HG02938 (cell line): ENCODE data around the gene ENHO.
"Not testable (repeated sequence)": the region's sequence is repeated elsewhere in the genome, so short reads cannot be mapped to it uniquely, and the experiment has no call there.

Experiments
- ATAC-seq: cut with Tn5 transposase; IDR thresholded peaks from one replicate; pipeline ENCODE4 v1.9.1; 2021; ENCODE audit warnings: mild to moderate bottlenecking, moderate library complexity; ENCODE audit not compliant: unreplicated experiment

Gene ENHO

GRCh38 chr9:34532041-34532440 is 9.3 kb upstream of the ENHO start:
- not testable (repeated sequence) for ATAC-seq

GRCh38 chr9:34526026-34526425 is 3.2 kb upstream of the ENHO start:
- ATAC-seq = no peak

- no peak for ATAC-seq
Observed at GRCh38 chr9:34524349-34524748, 1.6 kb upstream of the ENHO start.

GRCh38 chr9:34522091-34522887 is 501 bp downstream of the ENHO start:
- peak; percentile 6 for ATAC-seq

- no peak for ATAC-seq
Observed at GRCh38 chr9:34521406-34522045, 1.3 kb downstream of the ENHO start.

- no peak for ATAC-seq
Observed at GRCh38 chr9:34520505-34521385, 2.0 kb downstream of the ENHO start.

GRCh38 chr9:34520096-34520495 is 2.7 kb downstream of the ENHO start:
- no peak for ATAC-seq

GRCh38 chr9:34519321-34520020 is 3.3 kb downstream of the ENHO start:
- ATAC-seq = no peak

- no peak for ATAC-seq
Observed at GRCh38 chr9:34518896-34519295, 3.9 kb downstream of the ENHO start.

- no peak for ATAC-seq
Observed at GRCh38 chr9:34518110-34518616, 4.6 kb downstream of the ENHO start.

GRCh38 chr9:34517185-34517584 is 5.6 kb downstream of the ENHO start:
- no peak for ATAC-seq

- no peak for ATAC-seq
Observed at GRCh38 chr9:34515959-34516358, 6.8 kb downstream of the ENHO start.

- no peak for ATAC-seq
Observed at GRCh38 chr9:34514816-34515215, 8.0 kb downstream of the ENHO start.

GRCh38 chr9:34514401-34514800 is 8.4 kb downstream of the ENHO start:
- ATAC-seq = no peak

GRCh38 chr9:34513567-34514214 is 9.1 kb downstream of the ENHO start:
- ATAC-seq = no peak

GRCh38 chr9:34512131-34513078 is 10.4 kb downstream of the ENHO start:
- no peak for ATAC-seq

- no peak for ATAC-seq
Observed at GRCh38 chr9:34510497-34511468, 12.0 kb downstream of the ENHO start.

GRCh38 chr9:34508951-34509350 is 13.8 kb downstream of the ENHO start:
- ATAC-seq = no peak
